Trophoblast cell (in vitro differentiated cells and primary cell): Measurements from ENCODE around the gene TBC1D8.

Experiments
- DNase-seq, 2 donors: peaks; one replicate each; pipeline ENCODE4 v3.0.0-alpha.2; 2016
- H2AFZ ChIP-seq: 2 replicates; pipeline ENCODE4 v1.6.1; 2013; ENCODE audit warnings: low read length, moderate library complexity, mild to moderate bottlenecking; ENCODE audit not compliant: insufficient read depth, poor library complexity
- H2AK5ac ChIP-seq: 2 replicates; pipeline ENCODE4 v1.6.1; 2013; ENCODE audit warnings: mild to moderate bottlenecking, low read length
- H2BK120ac ChIP-seq: 2 replicates; pipeline ENCODE4 v1.6.1; 2013; ENCODE audit warnings: low read length, mild to moderate bottlenecking, moderate library complexity; ENCODE audit not compliant: insufficient read depth, poor library complexity
- H2BK12ac ChIP-seq: 2 replicates; pipeline ENCODE4 v1.6.1; 2013; ENCODE audit warnings: mild to moderate bottlenecking, low read length, moderate library complexity
- H2BK5ac ChIP-seq: 2 replicates; pipeline ENCODE4 v1.6.1; 2013; ENCODE audit warnings: low read length, low read depth, moderate library complexity, mild to moderate bottlenecking; ENCODE audit not compliant: poor library complexity
- H3K14ac ChIP-seq: 2 replicates; pipeline ENCODE4 v1.6.1; 2013; ENCODE audit warnings: mild to moderate bottlenecking, low read length
- H3K18ac ChIP-seq: 2 replicates; pipeline ENCODE4 v1.6.1; 2013; ENCODE audit warnings: mild to moderate bottlenecking, low read length
- H3K23ac ChIP-seq: 2 replicates; pipeline ENCODE4 v1.6.1; 2013; ENCODE audit warnings: low read length
- H3K27ac ChIP-seq: 2 replicates; pipeline ENCODE4 v1.5.1; 2013; ENCODE audit warnings: low read depth, mild to moderate bottlenecking, inconsistent platforms, low read length, moderate library complexity
- H3K27me3 ChIP-seq: 2 replicates; pipeline ENCODE4 v1.6.1; 2013; ENCODE audit warnings: inconsistent platforms, mild to moderate bottlenecking, low read length, moderate library complexity; ENCODE audit not compliant: insufficient read depth
- H3K36me3 ChIP-seq, 2 experiments: 1 replicate in 1 of 2; 2 replicates in 1 of 2; pipeline ENCODE4 v1.6.1; 2013; ENCODE audit warnings: low read length in 2 of 2, mild to moderate bottlenecking in 2 of 2, moderate library complexity in 1 of 2; ENCODE audit not compliant: insufficient read depth in 2 of 2, control insufficient read depth in 1 of 2
- H3K4ac ChIP-seq: 2 replicates; pipeline ENCODE4 v1.6.1; 2013; ENCODE audit warnings: low read depth, mild to moderate bottlenecking, low read length, moderate library complexity
- H3K4me1 ChIP-seq, 2 experiments: 1 replicate in 1 of 2; 2 replicates in 1 of 2; pipeline ENCODE4 v1.6.1; 2013; ENCODE audit warnings: low read length in 2 of 2, mild to moderate bottlenecking in 2 of 2, moderate library complexity in 1 of 2; ENCODE audit not compliant: insufficient read depth in 2 of 2, control insufficient read depth in 1 of 2
- H3K4me2 ChIP-seq: 2 replicates; pipeline ENCODE4 v1.6.1; 2013; ENCODE audit warnings: inconsistent platforms, mild to moderate bottlenecking, low read length, moderate library complexity
- H3K4me3 ChIP-seq: 2 replicates; pipeline ENCODE4 v1.5.1; 2013; ENCODE audit warnings: mild to moderate bottlenecking, low read depth, low read length, inconsistent platforms
- H3K79me1 ChIP-seq: one replicate; pipeline ENCODE4 v1.6.1; 2013; ENCODE audit warnings: low read length
- H3K79me2 ChIP-seq: 2 replicates; pipeline ENCODE4 v1.6.1; 2013; ENCODE audit warnings: low read length, mild to moderate bottlenecking; ENCODE audit not compliant: control insufficient read depth, insufficient read depth, poor library complexity
- H3K9ac ChIP-seq: 2 replicates; pipeline ENCODE4 v1.6.1; 2013; ENCODE audit warnings: mild to moderate bottlenecking, low read length
- H3K9me3 ChIP-seq: 2 replicates; pipeline ENCODE4 v1.6.1; 2013; ENCODE audit warnings: low read depth, mild to moderate bottlenecking, control low read depth, inconsistent platforms, low read length; ENCODE audit not compliant: insufficient read depth
- H4K12ac ChIP-seq: 2 replicates; pipeline ENCODE4 v1.6.1; 2013; ENCODE audit warnings: low read depth, mild to moderate bottlenecking, low read length, moderate library complexity
- H4K8ac ChIP-seq: 2 replicates; pipeline ENCODE4 v1.6.1; 2013; ENCODE audit warnings: low read depth, mild to moderate bottlenecking, low read length, moderate library complexity
- H4K91ac ChIP-seq: one replicate; pipeline ENCODE4 v1.6.1; 2013; ENCODE audit warnings: low read depth, mild to moderate bottlenecking, low read length, moderate library complexity
- WGBS: extraction: QIAGEN DNeasy Blood & Tissue Kit; methylation state at CpG from one replicate; pipeline ENCODE4 v1.1.7; 2013; ENCODE audit warnings: missing lambda C conversion rate; ENCODE audit not compliant: insufficient read length, insufficient coverage; ENCODE audit errors: extremely low coverage; 5-methylcytosine and 5-hydroxymethylcytosine counted together

Gene TBC1D8

DNA sequence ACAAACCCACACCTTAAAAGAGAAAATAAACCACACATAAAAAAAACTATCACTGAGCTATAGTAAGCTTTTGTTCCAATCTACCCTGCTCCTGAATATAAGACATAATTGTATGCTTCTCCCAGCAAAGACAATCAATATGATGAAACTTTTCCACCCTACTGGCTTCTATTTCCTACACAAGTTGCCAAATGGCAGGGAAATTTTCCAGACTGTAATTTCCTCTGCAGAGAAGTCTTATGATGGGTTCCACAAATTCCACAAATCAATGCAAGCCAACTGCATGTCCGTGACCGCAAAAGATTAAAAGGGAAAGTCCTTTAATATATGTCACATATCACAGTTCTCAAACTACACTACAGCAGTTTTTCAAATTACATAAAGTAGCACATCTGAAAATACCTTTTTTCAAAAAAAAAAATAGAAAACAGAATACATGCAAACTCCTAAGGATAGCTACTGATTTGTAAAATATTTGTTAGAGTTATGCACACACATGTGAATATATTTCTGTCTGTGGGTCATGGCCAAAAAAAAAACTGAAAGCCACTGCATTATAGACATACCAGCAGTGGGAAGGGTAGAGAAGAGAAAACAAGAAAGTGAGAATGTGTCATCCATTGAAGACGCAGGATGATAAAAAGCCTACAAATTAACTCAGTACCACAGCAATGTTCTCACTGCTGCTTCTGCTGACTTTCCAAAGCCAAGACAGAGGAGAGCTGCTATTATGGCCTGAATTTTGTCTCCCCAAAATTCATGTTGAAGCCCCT, 87.6 kb downstream of the TBC1D8 start:
- no peak overlapping the region for H3K27ac ChIP-seq
- H3K4me3 ChIP-seq, result no peak overlapping the region
- no peak overlapping the region for H3K23ac ChIP-seq
- no peak overlapping the region for H2BK120ac ChIP-seq
- H3K14ac ChIP-seq, result no peak overlapping the region
- no peak overlapping the region for H4K91ac ChIP-seq
- no peak overlapping the region for H4K8ac ChIP-seq
- H3K79me1 ChIP-seq, result no peaks in the 10 kb centered on the region
- H2BK5ac ChIP-seq, result no peak overlapping the region
- no peaks in the 10 kb centered on the region for H3K9me3 ChIP-seq
- H2AFZ ChIP-seq, result no peak overlapping the region
- no peak overlapping the region for H4K12ac ChIP-seq
- no peak for DNase-seq
- H2BK12ac ChIP-seq, result no peak overlapping the region
- no peaks in the 10 kb centered on the region for H3K4me1 ChIP-seq
- H3K27me3 ChIP-seq, result no peaks in the 10 kb centered on the region
- no peaks in the 10 kb centered on the region for H3K36me3 ChIP-seq
- H3K18ac ChIP-seq, result no peak overlapping the region
- no peak overlapping the region for H2AK5ac ChIP-seq
- H3K4me2 ChIP-seq, result no peak overlapping the region
- H3K4ac ChIP-seq, result no peak overlapping the region
- H3K79me2 ChIP-seq, result no peaks in the 10 kb centered on the region
- WGBS, result no CpG with 5 or more reads among the region's 3 CpGs
- H3K9ac ChIP-seq, result no peak overlapping the region

DNA sequence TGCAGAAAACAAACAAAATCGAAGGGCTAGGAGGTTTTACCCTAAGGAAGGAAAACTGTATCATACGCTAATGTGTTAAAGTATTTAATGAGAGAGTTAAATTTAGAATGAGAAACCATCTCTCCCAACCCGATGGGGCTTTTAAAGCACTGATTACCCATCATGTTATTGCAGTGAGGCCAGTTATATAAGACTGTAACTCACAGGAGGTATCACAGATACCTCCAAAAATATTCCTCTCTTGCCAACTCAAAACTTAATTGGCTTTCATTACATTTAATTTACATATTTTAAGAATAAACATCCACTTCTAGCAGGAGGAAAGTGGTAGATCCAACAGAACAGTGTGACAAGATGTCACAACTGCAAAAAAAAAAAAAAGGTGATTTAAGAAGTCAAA, 92.8 kb downstream of the TBC1D8 start:
- Histone ChIP-seq H3K23ac (no peak overlapping the region), H3K9ac (no peak overlapping the region)
- no peak for DNase-seq

DNA sequence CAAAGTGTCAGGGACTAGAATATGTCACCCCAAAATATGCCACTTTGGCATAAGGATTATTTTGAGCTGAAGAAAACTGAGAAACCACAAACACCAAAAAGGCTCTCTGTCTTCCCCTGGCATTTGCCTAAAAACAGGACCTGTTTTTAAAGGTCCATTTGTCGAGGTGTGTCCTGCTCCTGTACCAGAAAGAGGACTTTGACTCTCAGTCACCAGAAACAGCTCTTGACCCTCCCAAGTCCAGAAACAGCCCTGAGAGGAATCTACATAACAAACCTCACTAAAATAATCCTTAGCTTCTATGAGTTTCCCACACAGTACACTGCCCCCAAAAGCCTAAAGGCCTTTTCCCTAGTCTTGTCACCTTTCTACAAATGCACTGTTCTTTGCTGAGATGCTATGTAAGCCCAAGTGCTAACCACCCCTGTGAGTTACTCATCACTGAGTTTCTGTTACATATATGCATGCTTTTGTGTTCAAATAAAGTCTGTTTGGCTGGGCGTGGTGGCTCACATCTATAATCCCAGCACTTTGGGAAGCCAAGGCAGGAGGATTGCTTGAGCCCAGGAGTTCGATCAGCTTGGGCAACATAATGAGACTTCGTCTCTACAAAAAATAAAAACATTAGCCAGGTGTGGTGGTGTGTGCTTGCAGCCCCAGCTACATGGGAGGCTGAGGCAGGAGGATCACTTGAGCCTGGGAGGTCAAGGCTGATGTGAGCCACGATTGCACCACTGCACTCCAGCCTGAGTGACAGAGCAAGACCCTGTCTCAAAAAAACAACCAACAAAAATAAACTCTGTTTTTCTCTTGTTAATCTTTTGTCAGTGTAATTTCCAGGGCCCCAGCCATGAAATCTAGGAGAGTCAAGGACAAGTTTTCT, 93.9 kb downstream of the TBC1D8 start:
- Histone ChIP-seq H2BK5ac (no peak overlapping the region), H3K14ac (no peak overlapping the region), H4K8ac (no peak overlapping the region), H3K18ac (no peak overlapping the region), H2AFZ (no peak overlapping the region), H2AK5ac (no peak overlapping the region), H3K4ac (no peak overlapping the region), H3K79me1 (no peaks in the 10 kb centered on the region), H3K27me3 (no peaks in the 10 kb centered on the region), H3K79me2 (peaks cover 2% of the 10 kb centered on the region), H4K91ac (no peak overlapping the region), H3K23ac (no peak overlapping the region), H3K27ac (no peak overlapping the region), H3K9me3 (no peaks in the 10 kb centered on the region), H3K9ac (no peak overlapping the region), H3K36me3 (peaks cover 0 to 2% of the 10 kb centered on the region in 2 experiments), H2BK12ac (no peak overlapping the region), H3K4me2 (no peak overlapping the region), H4K12ac (no peak overlapping the region), H3K4me1 (no peaks in the 10 kb centered on the region), H3K4me3 (no peak overlapping the region), H2BK120ac (no peak overlapping the region)
- DNase-seq, result no peak
- WGBS, result no CpG with 5 or more reads among the region's 5 CpGs

More for the DNA sequence above, 92.8 kb downstream of the TBC1D8 start:
- H3K79me1 ChIP-seq, result no peaks in the 10 kb centered on the region
- no peak overlapping the region for H3K14ac ChIP-seq
- H2AK5ac ChIP-seq, result no peak overlapping the region
- H4K91ac ChIP-seq, result no peak overlapping the region
- H2AFZ ChIP-seq, result no peak overlapping the region
- WGBS, result no CpG with 5 or more reads among the region's 3 CpGs
- H4K8ac ChIP-seq, result no peak overlapping the region
- peaks cover 2% of the 10 kb centered on the region for H3K79me2 ChIP-seq
- H2BK5ac ChIP-seq, result no peak overlapping the region
- no peak overlapping the region for H3K4me3 ChIP-seq
- H4K12ac ChIP-seq, result no peak overlapping the region
- H3K4me1 ChIP-seq, result no peaks in the 10 kb centered on the region
- H3K9me3 ChIP-seq, result no peaks in the 10 kb centered on the region
- peaks cover 0 to 2% of the 10 kb centered on the region in 2 experiments for H3K36me3 ChIP-seq
- H3K27me3 ChIP-seq, result no peaks in the 10 kb centered on the region
- no peak overlapping the region for H3K27ac ChIP-seq
- H3K4ac ChIP-seq, result no peak overlapping the region
- no peak overlapping the region for H2BK120ac ChIP-seq
- H3K4me2 ChIP-seq, result no peak overlapping the region
- no peak overlapping the region for H3K18ac ChIP-seq
- H2BK12ac ChIP-seq, result no peak overlapping the region

DNA sequence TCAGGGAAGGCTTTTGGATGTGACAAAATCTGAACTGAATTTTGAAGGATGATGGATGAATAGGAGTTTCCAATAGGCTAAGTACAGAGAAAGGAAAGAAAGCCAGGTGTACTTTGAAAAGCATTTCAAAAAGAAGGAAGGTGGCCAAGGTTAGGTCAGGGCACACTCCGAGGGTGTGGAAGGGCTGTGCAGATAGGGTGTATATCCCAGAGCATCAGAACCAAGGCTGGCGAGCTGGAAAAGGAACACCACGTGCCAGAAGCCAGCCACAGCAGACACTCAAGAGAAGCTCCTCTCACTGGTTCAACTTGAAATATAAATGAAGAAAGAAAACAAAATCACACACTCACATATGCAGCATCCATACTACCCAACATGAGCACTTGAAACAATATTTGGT, 98.1 kb downstream of the TBC1D8 start:
- no peak for DNase-seq
- Histone ChIP-seq H3K9ac (no peak overlapping the region), H3K18ac (no peak overlapping the region), H2BK5ac (no peak overlapping the region), H4K8ac (no peak overlapping the region), H4K91ac (no peak overlapping the region), H3K79me1 (no peaks in the 10 kb centered on the region), H3K79me2 (peaks cover 2% of the 10 kb centered on the region), H3K27me3 (no peaks in the 10 kb centered on the region), H3K4ac (no peak overlapping the region), H2AFZ (no peak overlapping the region), H3K23ac (no peak overlapping the region), H4K12ac (no peak overlapping the region), H2BK12ac (no peak overlapping the region), H3K14ac (no peak overlapping the region), H3K4me1 (no peaks in the 10 kb centered on the region), H3K36me3 (peaks cover 0 to 2% of the 10 kb centered on the region in 2 experiments), H2BK120ac (no peak overlapping the region), H3K27ac (no peak overlapping the region), H3K4me2 (no peak overlapping the region), H3K4me3 (no peak overlapping the region), H3K9me3 (no peaks in the 10 kb centered on the region), H2AK5ac (no peak overlapping the region)
- no CpG with 5 or more reads among the region's 3 CpGs for WGBS
